Measurements from ENCODE around the gene LTN1.

DNA sequence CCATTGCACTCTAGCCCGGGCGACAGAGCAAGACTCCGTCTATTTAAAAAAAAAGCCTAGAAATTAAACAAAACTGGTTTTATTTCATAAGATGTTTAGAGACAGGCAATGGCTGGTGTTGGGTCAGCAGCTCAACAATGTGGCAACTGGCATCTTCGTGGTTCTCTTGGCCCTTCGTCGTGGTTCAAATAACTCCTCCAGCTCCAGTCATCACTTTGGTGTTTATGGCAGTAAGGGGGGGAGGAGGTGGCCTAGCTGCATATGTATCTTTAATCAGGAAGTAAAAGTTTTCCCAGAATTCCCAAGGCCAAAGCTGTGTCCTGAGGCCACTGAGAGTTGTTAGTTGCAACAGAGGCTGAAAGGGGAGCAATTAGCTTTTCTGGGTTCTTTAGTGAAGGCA, 13.0 kb upstream of the LTN1 start:
- no peak for TF ChIP-seq EP300 (IDR thresholded peaks at IDR 0.05; ENCODE audit: borderline replicate concordance)
- TF ChIP-seq, protein P1, sequence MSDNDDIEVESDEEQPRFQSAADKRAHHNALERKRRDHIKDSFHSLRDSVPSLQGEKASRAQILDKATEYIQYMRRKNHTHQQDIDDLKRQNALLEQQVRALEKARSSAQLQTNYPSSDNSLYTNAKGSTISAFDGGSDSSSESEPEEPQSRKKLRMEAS (IDR thresholded peaks at IDR 0.05): no peak
- TF ChIP-seq YY1 (IDR thresholded peaks at IDR 0.05; ENCODE audit: low read depth): no peak
- no peak for TF ChIP-seq TCF12 (IDR thresholded peaks at IDR 0.05; ENCODE audit: low read depth)
- TF ChIP-seq ZBTB7A (IDR thresholded peaks at IDR 0.05; ENCODE audit: low read depth): no peak

Data from Ishikawa (cell line).